ENCODE data around the gene PPP2R2C. TPM values are rescaled to one million over a fixed set of nuclear protein-coding genes. Genes with fewer than 3 reads are reported as not detected.
A peak's percentile ranks its signal among the peaks of the same experiment; 100 is the strongest.

Gene PPP2R2C
- total and polyA plus RNA-seq, 2 experiments from 2014 or later = 1.3 to 9.2 TPM

DNA sequence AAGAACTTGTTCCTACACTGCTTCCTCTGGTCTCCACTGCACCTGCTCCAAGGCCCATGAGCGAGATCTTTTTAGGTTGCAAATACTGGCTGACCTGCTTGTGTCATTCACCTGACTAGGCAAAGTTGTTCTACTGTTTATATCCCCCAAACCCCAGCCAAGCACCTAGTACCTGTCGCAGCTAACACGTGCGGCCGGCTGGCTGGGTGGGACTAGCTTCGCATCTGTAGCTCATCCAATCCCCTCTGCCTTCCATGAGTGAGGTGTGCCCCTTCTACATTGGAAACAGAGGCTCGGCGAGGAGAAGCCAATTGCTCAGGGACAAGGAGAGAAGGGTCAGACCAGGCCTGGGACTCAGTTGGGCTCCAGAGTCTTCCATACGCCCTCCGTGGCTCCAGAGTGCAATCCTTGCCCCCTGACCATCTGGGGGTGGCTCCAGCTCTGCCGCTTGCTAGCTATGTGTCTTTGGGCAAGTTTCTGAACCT is 116.3 kb downstream of the PPP2R2C start (continued):
- TF ChIP-seq, protein P1, sequence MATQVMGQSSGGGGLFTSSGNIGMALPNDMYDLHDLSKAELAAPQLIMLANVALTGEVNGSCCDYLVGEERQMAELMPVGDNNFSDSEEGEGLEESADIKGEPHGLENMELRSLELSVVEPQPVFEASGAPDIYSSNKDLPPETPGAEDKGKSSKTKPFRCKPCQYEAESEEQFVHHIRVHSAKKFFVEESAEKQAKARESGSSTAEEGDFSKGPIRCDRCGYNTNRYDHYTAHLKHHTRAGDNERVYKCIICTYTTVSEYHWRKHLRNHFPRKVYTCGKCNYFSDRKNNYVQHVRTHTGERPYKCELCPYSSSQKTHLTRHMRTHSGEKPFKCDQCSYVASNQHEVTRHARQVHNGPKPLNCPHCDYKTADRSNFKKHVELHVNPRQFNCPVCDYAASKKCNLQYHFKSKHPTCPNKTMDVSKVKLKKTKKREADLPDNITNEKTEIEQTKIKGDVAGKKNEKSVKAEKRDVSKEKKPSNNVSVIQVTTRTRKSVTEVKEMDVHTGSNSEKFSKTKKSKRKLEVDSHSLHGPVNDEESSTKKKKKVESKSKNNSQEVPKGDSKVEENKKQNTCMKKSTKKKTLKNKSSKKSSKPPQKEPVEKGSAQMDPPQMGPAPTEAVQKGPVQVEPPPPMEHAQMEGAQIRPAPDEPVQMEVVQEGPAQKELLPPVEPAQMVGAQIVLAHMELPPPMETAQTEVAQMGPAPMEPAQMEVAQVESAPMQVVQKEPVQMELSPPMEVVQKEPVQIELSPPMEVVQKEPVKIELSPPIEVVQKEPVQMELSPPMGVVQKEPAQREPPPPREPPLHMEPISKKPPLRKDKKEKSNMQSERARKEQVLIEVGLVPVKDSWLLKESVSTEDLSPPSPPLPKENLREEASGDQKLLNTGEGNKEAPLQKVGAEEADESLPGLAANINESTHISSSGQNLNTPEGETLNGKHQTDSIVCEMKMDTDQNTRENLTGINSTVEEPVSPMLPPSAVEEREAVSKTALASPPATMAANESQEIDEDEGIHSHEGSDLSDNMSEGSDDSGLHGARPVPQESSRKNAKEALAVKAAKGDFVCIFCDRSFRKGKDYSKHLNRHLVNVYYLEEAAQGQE (IDR thresholded peaks at IDR 0.05; ENCODE audit: unreplicated experiment) = no peak
- no peak for TF ChIP-seq ZNF331 (CRISPR knock-in tag; IDR thresholded peaks at IDR 0.05; ENCODE audit: low read depth)
- no peak for TF ChIP-seq CREB1 (CRISPR knock-in tag; IDR thresholded peaks at IDR 0.05; ENCODE audit: low read depth)
- TF ChIP-seq NANOG (IDR thresholded peaks at IDR 0.05; ENCODE audit: borderline replicate concordance) = no peak
- TF ChIP-seq EZH2phosphoT487 (IDR thresholded peaks at IDR 0.05; ENCODE audit: unreplicated experiment) = no peak

DNA sequence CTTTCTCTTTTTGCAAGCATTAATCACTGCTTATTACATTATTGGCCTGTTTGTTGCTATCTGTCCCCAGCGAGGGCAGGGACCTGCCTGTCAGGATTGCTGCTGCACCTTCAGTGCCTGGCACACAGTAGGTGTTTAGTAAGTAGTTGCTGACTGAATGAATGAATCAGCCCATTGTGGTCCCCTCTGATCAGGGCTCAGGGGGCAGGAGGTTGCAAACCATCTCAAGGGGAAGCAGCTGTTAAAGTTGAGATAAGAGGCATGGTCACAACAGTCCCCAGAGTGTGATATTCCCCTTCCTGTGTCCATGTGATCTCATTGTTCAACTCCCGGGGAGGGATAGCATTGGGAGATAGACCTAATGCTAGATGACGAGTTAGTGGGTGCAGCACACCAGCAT is 117.4 kb downstream of the PPP2R2C start:
- Mint-ChIP-seq H3K36me3 (ENCODE audit: low read depth) (no peaks in the 10 kb centered on the region), H3K27me3 (ENCODE audit: insufficient read depth, low read depth, poor library complexity) (peaks cover 8% of the 10 kb centered on the region), H3K27ac (0 out of 2 replicates have a peak overlapping the region, but pooled peaks have one; percentile 3), H3K4me3 (no peak overlapping the region), H3K4me1 (no peaks in the 10 kb centered on the region; the same call in 2 of the 3 replicates), H3K9me3 (no peaks in the 10 kb centered on the region; the same call in 2 of the 3 replicates)
- H3K79me2 ChIP-seq (replicated peaks; ENCODE audit: insufficient read depth) = no peaks in the 10 kb centered on the region
- DNase-seq (ENCODE audit: low spot score) (no peak), ATAC-seq (no peak)
- H3K9me2 ChIP-seq (ENCODE audit: insufficient read depth) = no peaks in the 10 kb centered on the region
- H3K4me3 ChIP-seq = no peak overlapping the region
- H3K27ac ChIP-seq (ENCODE audit: low read depth) = no peak overlapping the region
- H3K27me3 ChIP-seq (ENCODE audit: insufficient read depth) = no peaks in the 10 kb centered on the region
- H3K36me3 ChIP-seq (ENCODE audit: insufficient read depth) = no peaks in the 10 kb centered on the region
- no peak overlapping the region for H2AFZ ChIP-seq
- no peak overlapping the region for H3K4me2 ChIP-seq
- H3K4me1 ChIP-seq (ENCODE audit: insufficient read depth) = no peaks in the 10 kb centered on the region
- no peaks in the 10 kb centered on the region for H3F3A ChIP-seq (replicated peaks; ENCODE audit: low read depth)
- H4K20me1 ChIP-seq (replicated peaks; ENCODE audit: insufficient read depth) = no peaks in the 10 kb centered on the region
- TF ChIP-seq JUNB (IDR thresholded peaks at IDR 0.05; ENCODE audit: unreplicated experiment) (no peak), CREB1 (CRISPR knock-in tag; IDR thresholded peaks at IDR 0.05; ENCODE audit: low read depth) (no peak), POLR2AphosphoS5 (IDR thresholded peaks at IDR 0.05; ENCODE audit: low read depth) (no peak), EZH2 (IDR thresholded peaks at IDR 0.05; ENCODE audit: low read depth, unreplicated experiment) (no peak), NANOG (IDR thresholded peaks at IDR 0.05; ENCODE audit: borderline replicate concordance) (no peak)
- TF ChIP-seq, protein P1 (IDR thresholded peaks at IDR 0.05; ENCODE audit: unreplicated experiment) = no peak
- TF ChIP-seq, protein P2, sequence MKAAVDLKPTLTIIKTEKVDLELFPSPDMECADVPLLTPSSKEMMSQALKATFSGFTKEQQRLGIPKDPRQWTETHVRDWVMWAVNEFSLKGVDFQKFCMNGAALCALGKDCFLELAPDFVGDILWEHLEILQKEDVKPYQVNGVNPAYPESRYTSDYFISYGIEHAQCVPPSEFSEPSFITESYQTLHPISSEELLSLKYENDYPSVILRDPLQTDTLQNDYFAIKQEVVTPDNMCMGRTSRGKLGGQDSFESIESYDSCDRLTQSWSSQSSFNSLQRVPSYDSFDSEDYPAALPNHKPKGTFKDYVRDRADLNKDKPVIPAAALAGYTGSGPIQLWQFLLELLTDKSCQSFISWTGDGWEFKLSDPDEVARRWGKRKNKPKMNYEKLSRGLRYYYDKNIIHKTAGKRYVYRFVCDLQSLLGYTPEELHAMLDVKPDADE (IDR thresholded peaks at IDR 0.05) = no peak
- TF ChIP-seq, protein P3, sequence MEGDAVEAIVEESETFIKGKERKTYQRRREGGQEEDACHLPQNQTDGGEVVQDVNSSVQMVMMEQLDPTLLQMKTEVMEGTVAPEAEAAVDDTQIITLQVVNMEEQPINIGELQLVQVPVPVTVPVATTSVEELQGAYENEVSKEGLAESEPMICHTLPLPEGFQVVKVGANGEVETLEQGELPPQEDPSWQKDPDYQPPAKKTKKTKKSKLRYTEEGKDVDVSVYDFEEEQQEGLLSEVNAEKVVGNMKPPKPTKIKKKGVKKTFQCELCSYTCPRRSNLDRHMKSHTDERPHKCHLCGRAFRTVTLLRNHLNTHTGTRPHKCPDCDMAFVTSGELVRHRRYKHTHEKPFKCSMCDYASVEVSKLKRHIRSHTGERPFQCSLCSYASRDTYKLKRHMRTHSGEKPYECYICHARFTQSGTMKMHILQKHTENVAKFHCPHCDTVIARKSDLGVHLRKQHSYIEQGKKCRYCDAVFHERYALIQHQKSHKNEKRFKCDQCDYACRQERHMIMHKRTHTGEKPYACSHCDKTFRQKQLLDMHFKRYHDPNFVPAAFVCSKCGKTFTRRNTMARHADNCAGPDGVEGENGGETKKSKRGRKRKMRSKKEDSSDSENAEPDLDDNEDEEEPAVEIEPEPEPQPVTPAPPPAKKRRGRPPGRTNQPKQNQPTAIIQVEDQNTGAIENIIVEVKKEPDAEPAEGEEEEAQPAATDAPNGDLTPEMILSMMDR (conservative IDR thresholded peaks at IDR 0.05; ENCODE audit: low read depth in 2 of 2) = no peak

Measured in GM23338 (cell line).